ENCODE results near the gene TRIM26. TPM values are rescaled to one million over a fixed set of nuclear protein-coding genes. Genes with fewer than 3 reads are reported as not detected.
A peak's percentile ranks its signal among the peaks of the same experiment; 100 is the strongest.
"Not testable (repeated sequence)": the region's sequence is repeated elsewhere in the genome, so short reads cannot be mapped to it uniquely, and the experiment has no call there.

The TRIM26 gene
- total RNA-seq: 20.6 TPM
- long read RNA-seq, partial matches to known transcripts: 4 of 15 reads
- long read RNA-seq, other reads (novel, unspliced or antisense): 8 of 15 reads

- intact Hi-C loops (cut with DNase I): loop anchor here (2.0 kb wide), 1 partner anchor 112 kb away; no protein-coding TSS in a partner anchor
Measured at GRCh38 chr6:30212865-30213666, at the start of gene TRIM26. TSS of gene TRIM26 (minus strand) at chr6:30213406. CDS start at chr6:30199103, 14,303 bp downstream.

GRCh38 chr6:30260036-30260504 lies 46.9 kb upstream of the TRIM26 start:
- intact Hi-C loops (cut with DNase I): no loop called here
- DNase-seq (ENCODE audit: missing footprints): no peak
- ATAC-seq: peak; percentile 9

More at GRCh38 chr6:30212865-30213666, at the start of gene TRIM26:
- ATAC-seq: peak; percentile 97
- DNase-seq (ENCODE audit: missing footprints): peak; percentile 97

- peak; percentile 94 for ATAC-seq
- intact Hi-C loops (cut with DNase I): no loop called here
- peak; percentile 83 for DNase-seq (ENCODE audit: missing footprints)
Measured at GRCh38 chr6:30259140-30260035, 46.2 kb upstream of the TRIM26 start.

GRCh38 chr6:30258204-30258603 lies 45.0 kb upstream of the TRIM26 start:
- DNase-seq (ENCODE audit: missing footprints) (no peak), ATAC-seq (no peak)
- intact Hi-C loops (cut with DNase I): no loop called here

- ATAC-seq; DNase-seq (ENCODE audit: missing footprints); intact Hi-C loops (cut with DNase I): not testable (repeated sequence)
Measured at GRCh38 chr6:30252417-30252816, 39.2 kb upstream of the TRIM26 start.

- DNase-seq (ENCODE audit: missing footprints) (no peak), ATAC-seq (no peak)
- intact Hi-C loops (cut with DNase I): no loop called here
Measured at GRCh38 chr6:30244560-30244959, 31.4 kb upstream of the TRIM26 start.

GRCh38 chr6:30238178-30238795 lies 25.1 kb upstream of the TRIM26 start:
- DNase-seq (ENCODE audit: missing footprints) (no peak), ATAC-seq (no peak)
- intact Hi-C loops (cut with DNase I): no loop called here

- intact Hi-C loops (cut with DNase I): no loop called here
- ATAC-seq: no peak
- DNase-seq (ENCODE audit: missing footprints): no peak
Measured at GRCh38 chr6:30234356-30234755, 21.1 kb upstream of the TRIM26 start.

- DNase-seq (ENCODE audit: missing footprints) (no peak), ATAC-seq (no peak)
- intact Hi-C loops (cut with DNase I): no loop called here
Measured at GRCh38 chr6:30231067-30231466, 17.9 kb upstream of the TRIM26 start.

GRCh38 chr6:30227763-30228487 lies 14.7 kb upstream of the TRIM26 start:
- ATAC-seq (no peak), DNase-seq (ENCODE audit: missing footprints) (no peak)
- intact Hi-C loops (cut with DNase I): no loop called here

- intact Hi-C loops (cut with DNase I): no loop called here
- ATAC-seq (no peak), DNase-seq (ENCODE audit: missing footprints) (no peak)
Measured at GRCh38 chr6:30227242-30227722, 14.1 kb upstream of the TRIM26 start.

- ATAC-seq: no peak
- DNase-seq (ENCODE audit: missing footprints): no peak
- intact Hi-C loops (cut with DNase I): no loop called here
Measured at GRCh38 chr6:30223339-30223738, 10.1 kb upstream of the TRIM26 start.

- ATAC-seq; DNase-seq (ENCODE audit: missing footprints); intact Hi-C loops (cut with DNase I): not testable (repeated sequence)
Measured at GRCh38 chr6:30221956-30222355, 8.8 kb upstream of the TRIM26 start.

GRCh38 chr6:30221395-30221794 lies 8.2 kb upstream of the TRIM26 start:
- DNase-seq (ENCODE audit: missing footprints); ATAC-seq; intact Hi-C loops (cut with DNase I): not testable (repeated sequence)

- DNase-seq (ENCODE audit: missing footprints) (no peak), ATAC-seq (no peak)
- intact Hi-C loops (cut with DNase I): loop anchor here (2.0 kb wide), 1 partner anchor 180 kb away; no protein-coding TSS in a partner anchor
Measured at GRCh38 chr6:30219244-30219643, 6.0 kb upstream of the TRIM26 start.

GRCh38 chr6:30216096-30216495 lies 2.9 kb upstream of the TRIM26 start:
- ATAC-seq (no peak), DNase-seq (ENCODE audit: missing footprints) (no peak)
- intact Hi-C loops (cut with DNase I): no loop called here

GRCh38 chr6:30214657-30214982 lies 1.4 kb upstream of the TRIM26 start:
- no peak for DNase-seq (ENCODE audit: missing footprints)
- intact Hi-C loops (cut with DNase I): no loop called here
- no peak for ATAC-seq

Measured in Right ventricle myocardium inferior (tissue), 1 donor.